H9 (cell line): ENCODE results near the gene TMEM63C. TPM values are rescaled to one million over a fixed set of nuclear protein-coding genes. Genes with fewer than 3 reads are reported as not detected.

Experiments used
- DNase-seq: peaks from one replicate; pipeline ENCODE4 v3.0.0-alpha.2; 2017
- H2AFZ ChIP-seq: one replicate; pipeline ENCODE4 v1.6.1; 2013; ENCODE audit warnings: mild to moderate bottlenecking, low read length, control low read depth, moderate library complexity
- H2AK5ac ChIP-seq: 2 replicates; pipeline ENCODE4 v1.6.1; 2013; ENCODE audit warnings: low read length, control low read depth, mixed read lengths; ENCODE audit not compliant: insufficient read length
- H2BK120ac ChIP-seq: one replicate; pipeline ENCODE4 v1.6.1; 2013; ENCODE audit warnings: low read depth, mild to moderate bottlenecking, low read length, control low read depth, inconsistent platforms; ENCODE audit not compliant: poor library complexity, severe bottlenecking
- H2BK12ac ChIP-seq: 2 replicates; pipeline ENCODE4 v1.6.1; 2013; ENCODE audit warnings: low read length, control low read depth, mixed read lengths, low read depth; ENCODE audit not compliant: insufficient read length
- H2BK15ac ChIP-seq: 2 replicates; pipeline ENCODE4 v1.6.1; 2013; ENCODE audit warnings: low read depth, low read length, control low read depth
- H2BK20ac ChIP-seq: one replicate; pipeline ENCODE4 v1.6.1; 2013; ENCODE audit warnings: low read depth, mild to moderate bottlenecking, low read length, control low read depth, inconsistent platforms; ENCODE audit not compliant: poor library complexity, severe bottlenecking
- H2BK5ac ChIP-seq: 2 replicates; pipeline ENCODE4 v1.6.1; 2013; ENCODE audit warnings: low read length, control low read depth, mixed read lengths; ENCODE audit not compliant: insufficient read length
- H3K14ac ChIP-seq: 2 replicates; pipeline ENCODE4 v1.6.1; 2013; ENCODE audit warnings: low read length, control low read depth; ENCODE audit not compliant: insufficient read depth
- H3K18ac ChIP-seq: 2 replicates; pipeline ENCODE4 v1.6.1; 2013; ENCODE audit warnings: low read depth, mild to moderate bottlenecking, mixed read lengths, low read length, control low read depth; ENCODE audit not compliant: insufficient read length
- H3K23ac ChIP-seq: 2 replicates; pipeline ENCODE4 v1.6.1; 2013; ENCODE audit warnings: low read length, control low read depth, mixed read lengths, low read depth; ENCODE audit not compliant: insufficient read length
- H3K23me2 ChIP-seq: 2 replicates; pipeline ENCODE4 v1.6.1; 2013; ENCODE audit warnings: low read depth, mild to moderate bottlenecking, mixed read lengths, low read length, control low read depth; ENCODE audit not compliant: insufficient read length, poor library complexity, severe bottlenecking
- H3K27ac ChIP-seq: 2 replicates; pipeline ENCODE4 v1.5.1; 2013; ENCODE audit warnings: low read length, control low read depth, mixed read lengths, low read depth; ENCODE audit not compliant: insufficient read length
- H3K27me3 ChIP-seq: 2 replicates; pipeline ENCODE4 v1.6.1; 2013; ENCODE audit warnings: low read length, control low read depth, inconsistent platforms; ENCODE audit not compliant: insufficient read depth
- H3K4ac ChIP-seq: 2 replicates; pipeline ENCODE4 v1.6.1; 2013; ENCODE audit warnings: low read depth, mild to moderate bottlenecking, control low read depth, inconsistent platforms, low read length, moderate library complexity
- H3K4me1 ChIP-seq: 2 replicates; pipeline ENCODE4 v1.6.1; 2013; ENCODE audit warnings: low read length, control low read depth, inconsistent platforms; ENCODE audit not compliant: insufficient read depth
- H3K4me2 ChIP-seq: 2 replicates; pipeline ENCODE4 v1.6.1; 2013; ENCODE audit warnings: low read length, control low read depth, mixed read lengths; ENCODE audit not compliant: insufficient read length, insufficient read depth
- H3K56ac ChIP-seq: 2 replicates; pipeline ENCODE4 v1.6.1; 2013; ENCODE audit warnings: low read depth, mild to moderate bottlenecking, mixed read lengths, low read length, control low read depth; ENCODE audit not compliant: insufficient read length
- H3K79me1 ChIP-seq: 2 replicates; pipeline ENCODE4 v1.6.1; 2013; ENCODE audit warnings: low read depth, mild to moderate bottlenecking, moderate library complexity, low read length, control low read depth, inconsistent platforms; ENCODE audit not compliant: insufficient read depth, poor library complexity, severe bottlenecking
- H3K79me2 ChIP-seq: 2 replicates; pipeline ENCODE4 v1.6.1; 2013; ENCODE audit warnings: low read length, control low read depth, inconsistent platforms; ENCODE audit not compliant: insufficient read depth
- H3K9ac ChIP-seq: 2 replicates; pipeline ENCODE4 v1.6.1; 2013; ENCODE audit warnings: low read length, control low read depth, mixed read lengths; ENCODE audit not compliant: insufficient read length; ENCODE audit errors: extremely low read depth
- H3K9me3 ChIP-seq: one replicate; pipeline ENCODE4 v1.6.1; 2013; ENCODE audit warnings: low read depth, low read length, inconsistent platforms; ENCODE audit not compliant: control insufficient read depth
- H3T11ph ChIP-seq: one replicate; pipeline ENCODE4 v1.6.1; 2013; ENCODE audit warnings: mild to moderate bottlenecking, low read length, control low read depth, inconsistent platforms
- H4K20me1 ChIP-seq: one replicate; pipeline ENCODE4 v1.6.1; 2013; ENCODE audit not compliant: control insufficient read depth, insufficient read length, insufficient read depth
- H4K5ac ChIP-seq: 2 replicates; pipeline ENCODE4 v1.6.1; 2013; ENCODE audit warnings: low read depth, mild to moderate bottlenecking, mixed read lengths, low read length, control low read depth; ENCODE audit not compliant: insufficient read length
- H4K8ac ChIP-seq: replicated peaks from 2 replicates; pipeline ENCODE4 v1.6.1; 2013; ENCODE audit warnings: low read length, control low read depth, mixed read lengths, low read depth; ENCODE audit not compliant: insufficient read length
- H4K91ac ChIP-seq: 2 replicates; pipeline ENCODE4 v1.6.1; 2013; ENCODE audit warnings: low read depth, mild to moderate bottlenecking, moderate library complexity, mixed read lengths, low read length, control low read depth; ENCODE audit not compliant: insufficient read length
- H3K27ac Mint-ChIP-seq, 3 experiments: 2 replicates in 2 of 3; 3 replicates in 1 of 3; pipeline ENCODE4 v1.8.0; 2020 to 2021; ENCODE audit warnings: mixed read lengths in 3 of 3, mild to moderate bottlenecking in 1 of 3, moderate library complexity in 1 of 3
- H3K27me3 Mint-ChIP-seq: 2 replicates; pipeline ENCODE4 v1.8.0; 2021; ENCODE audit warnings: low read depth, mild to moderate bottlenecking, moderate library complexity, mixed read lengths
- H3K36me3 Mint-ChIP-seq, 3 experiments: 2 replicates in 2 of 3; 3 replicates in 1 of 3; pipeline ENCODE4 v1.8.0; 2020 to 2021; ENCODE audit warnings: low read depth in 3 of 3, mixed read lengths in 3 of 3; ENCODE audit not compliant: insufficient read depth in 1 of 3
- H3K4me1 Mint-ChIP-seq, 2 experiments: 2 replicates each; pipeline ENCODE4 v1.8.0; 2020; ENCODE audit warnings: mixed read lengths in 2 of 2
- H3K4me3 Mint-ChIP-seq, 2 experiments: 2 replicates in 1 of 2; 3 replicates in 1 of 2; pipeline ENCODE4 v1.8.0; 2020 to 2021; ENCODE audit warnings: mild to moderate bottlenecking in 2 of 2, mixed read lengths in 2 of 2, moderate library complexity in 1 of 2
- H3K9me3 Mint-ChIP-seq, 2 experiments: 2 replicates in 1 of 2; 3 replicates in 1 of 2; pipeline ENCODE4 v1.8.0; 2020; ENCODE audit warnings: mild to moderate bottlenecking in 2 of 2, mixed read lengths in 2 of 2, moderate library complexity in 1 of 2
- WGBS: extraction: QIAGEN DNeasy Blood & Tissue Kit; methylation state at CpG from one replicate; pipeline ENCODE4 v1.1.7; 2013; ENCODE audit warnings: missing lambda C conversion rate, low lambda C conversion rate, mixed read lengths; ENCODE audit not compliant: insufficient read length; ENCODE audit errors: extremely low coverage; 5-methylcytosine and 5-hydroxymethylcytosine counted together
- total RNA-seq: library from RNA; stranded (reverse); gene quantifications from 2 replicates; pipeline ENCODE4 v1.2.1, GENCODE V29; 2021
- TF ChIP-seq, protein P1 (sequence below): fragments of 200-600 bp; sonication (generic); conservative IDR thresholded peaks from 3 replicates; pipeline ENCODE4 v1.8.0; 2021; ENCODE audit warnings: antibody characterized with exemption, mild to moderate bottlenecking

Gene TMEM63C
- total RNA-seq, 1 experiment from 2014 or later = 2.2 TPM

DNA sequence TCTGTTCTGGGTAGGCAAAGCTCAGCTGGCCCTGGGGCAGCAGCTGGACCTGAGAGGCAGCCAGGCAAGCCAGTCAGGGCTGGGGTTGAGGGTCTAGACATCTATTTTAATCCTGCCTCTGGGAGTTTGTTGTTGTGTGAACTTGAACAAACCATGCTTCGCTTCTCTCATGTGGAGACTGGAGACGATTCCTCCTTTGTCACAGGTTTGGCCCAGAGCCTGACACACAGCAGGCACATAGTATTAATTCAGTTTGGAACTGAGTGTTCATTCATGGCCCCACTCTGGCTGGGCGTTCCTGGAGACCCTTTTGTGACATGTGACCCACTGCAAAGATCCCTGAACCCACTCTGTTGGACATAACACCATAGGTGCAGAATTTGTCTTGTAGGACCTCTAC, 50.1 kb downstream of the TMEM63C start:
- Histone ChIP-seq H2BK12ac (no peak overlapping the region), H3K79me2 (no peaks in the 10 kb centered on the region), H2BK5ac (no peak overlapping the region), H3K79me1 (no peaks in the 10 kb centered on the region), H3K4me1 (no peaks in the 10 kb centered on the region), H3K56ac (no peak overlapping the region), H3K14ac (no peak overlapping the region), H2AK5ac (no peak overlapping the region), H2AFZ (no peak overlapping the region), H4K20me1 (no peaks in the 10 kb centered on the region), H3K9me3 (no peaks in the 10 kb centered on the region), H3K23ac (no peak overlapping the region), H3K27ac (no peak overlapping the region), H3K9ac (no peak overlapping the region), H2BK120ac (no peak overlapping the region), H3K4me2 (no peak overlapping the region), H2BK20ac (no peak overlapping the region), H3K18ac (no peak overlapping the region), H3T11ph (no peak overlapping the region), H4K5ac (no peak overlapping the region), H3K23me2 (no peaks in the 10 kb centered on the region), H3K4ac (no peak overlapping the region), H3K27me3 (no peaks in the 10 kb centered on the region), H2BK15ac (no peak overlapping the region), H4K91ac (no peak overlapping the region), H4K8ac (no peak overlapping the region)
- no CpG with 5 or more reads among the region's 3 CpGs for WGBS
- no peak overlapping the region; a peak in 1 of 7 replicates for H3K27ac Mint-ChIP-seq
- no peaks in the 10 kb centered on the region for H3K36me3 Mint-ChIP-seq
- H3K27me3 Mint-ChIP-seq = peaks cover 3% of the 10 kb centered on the region
- no peak overlapping the region for H3K4me3 Mint-ChIP-seq
- TF ChIP-seq, protein P1, sequence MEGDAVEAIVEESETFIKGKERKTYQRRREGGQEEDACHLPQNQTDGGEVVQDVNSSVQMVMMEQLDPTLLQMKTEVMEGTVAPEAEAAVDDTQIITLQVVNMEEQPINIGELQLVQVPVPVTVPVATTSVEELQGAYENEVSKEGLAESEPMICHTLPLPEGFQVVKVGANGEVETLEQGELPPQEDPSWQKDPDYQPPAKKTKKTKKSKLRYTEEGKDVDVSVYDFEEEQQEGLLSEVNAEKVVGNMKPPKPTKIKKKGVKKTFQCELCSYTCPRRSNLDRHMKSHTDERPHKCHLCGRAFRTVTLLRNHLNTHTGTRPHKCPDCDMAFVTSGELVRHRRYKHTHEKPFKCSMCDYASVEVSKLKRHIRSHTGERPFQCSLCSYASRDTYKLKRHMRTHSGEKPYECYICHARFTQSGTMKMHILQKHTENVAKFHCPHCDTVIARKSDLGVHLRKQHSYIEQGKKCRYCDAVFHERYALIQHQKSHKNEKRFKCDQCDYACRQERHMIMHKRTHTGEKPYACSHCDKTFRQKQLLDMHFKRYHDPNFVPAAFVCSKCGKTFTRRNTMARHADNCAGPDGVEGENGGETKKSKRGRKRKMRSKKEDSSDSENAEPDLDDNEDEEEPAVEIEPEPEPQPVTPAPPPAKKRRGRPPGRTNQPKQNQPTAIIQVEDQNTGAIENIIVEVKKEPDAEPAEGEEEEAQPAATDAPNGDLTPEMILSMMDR = no peak
- no peaks in the 10 kb centered on the region for H3K9me3 Mint-ChIP-seq
- DNase-seq = no peak
- peaks cover 2 to 9% of the 10 kb centered on the region in 2 experiments; a peak in 2 of 4 replicates for H3K4me1 Mint-ChIP-seq
